Stimulated activated CD8-positive, alpha-beta memory T cell treated with anti-CD3 and anti-CD28 coated beads, Interleukin-7, amount 100 ng/mL, for 24 hours (primary cell): ENCODE measurements around the gene PTCD2.
A peak's percentile ranks its signal among the peaks of the same experiment; 100 is the strongest.
"Not testable (repeated sequence)": the region's sequence is repeated elsewhere in the genome, so short reads cannot be mapped to it uniquely, and the experiment has no call there.

Experiments used
- DNase-seq: peaks from one replicate; pipeline ENCODE4 v3.0.0-alpha.2; 2020; ENCODE audit warnings: low read depth

Gene PTCD2

DNA sequence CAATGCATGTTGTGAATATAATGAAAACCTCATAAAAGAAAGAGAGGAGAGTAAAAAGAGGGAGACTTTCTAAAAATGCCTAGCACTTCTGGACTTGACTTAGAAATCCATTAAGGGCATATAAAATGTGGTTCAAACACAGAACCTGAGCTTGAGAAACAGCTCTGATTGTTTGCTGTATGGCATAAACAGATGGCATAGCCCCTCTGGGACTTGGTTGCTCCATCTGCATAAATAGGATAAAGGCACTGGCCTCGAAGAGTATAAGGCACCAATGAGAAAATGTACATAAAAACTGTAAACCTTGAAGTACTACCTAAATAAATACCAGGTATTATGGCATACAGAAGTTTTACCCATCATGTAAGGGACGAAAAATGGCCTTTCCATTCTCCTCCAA is 23.9 kb upstream of the PTCD2 start:
- DNase-seq = no peak

DNA sequence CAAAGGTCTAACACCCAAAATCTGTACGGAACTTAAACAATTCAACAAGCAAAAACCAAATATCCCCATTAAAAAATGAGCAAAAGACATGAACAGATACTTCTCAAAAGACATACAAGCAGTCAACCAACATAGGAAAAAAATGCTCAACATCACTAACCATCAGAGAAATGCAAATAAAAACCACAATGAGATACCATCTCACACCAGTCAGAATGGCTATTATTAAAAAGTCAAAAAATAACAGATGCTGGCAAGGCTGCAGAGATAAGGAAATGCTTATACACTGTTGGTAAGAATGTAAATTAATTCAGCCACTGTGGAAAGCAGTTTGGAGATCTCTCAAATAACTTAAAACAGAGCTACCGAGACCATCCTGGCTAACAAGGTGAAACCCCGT is 22.0 kb upstream of the PTCD2 start:
- DNase-seq = not testable (repeated sequence)

GRCh38 chr5:72298711-72299110 is 21.5 kb upstream of the PTCD2 start:
- DNase-seq = no peak

- no peak for DNase-seq
These were observed 19.4 kb upstream of the PTCD2 start for GRCh38 chr5:72300590-72301339.

DNA sequence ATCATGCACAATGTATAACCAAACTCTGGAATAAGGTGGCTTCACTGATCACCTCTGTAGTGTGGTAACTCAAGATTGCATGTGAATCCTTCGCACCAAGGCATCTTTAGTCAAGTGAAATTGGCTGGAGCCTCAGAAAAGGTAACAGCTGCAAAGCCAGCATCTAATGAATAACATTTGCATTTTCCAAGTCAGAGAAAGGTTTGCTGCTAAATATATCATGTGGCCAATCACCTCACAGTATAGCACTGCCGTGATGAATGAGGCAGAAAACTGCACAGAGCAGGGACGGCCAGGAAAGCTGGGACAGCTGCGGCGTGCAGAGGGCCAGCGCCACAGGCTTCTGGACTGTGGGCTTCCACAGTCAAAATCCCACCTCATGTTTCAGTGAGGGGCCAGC is 18.6 kb upstream of the PTCD2 start:
- no peak for DNase-seq

DNA sequence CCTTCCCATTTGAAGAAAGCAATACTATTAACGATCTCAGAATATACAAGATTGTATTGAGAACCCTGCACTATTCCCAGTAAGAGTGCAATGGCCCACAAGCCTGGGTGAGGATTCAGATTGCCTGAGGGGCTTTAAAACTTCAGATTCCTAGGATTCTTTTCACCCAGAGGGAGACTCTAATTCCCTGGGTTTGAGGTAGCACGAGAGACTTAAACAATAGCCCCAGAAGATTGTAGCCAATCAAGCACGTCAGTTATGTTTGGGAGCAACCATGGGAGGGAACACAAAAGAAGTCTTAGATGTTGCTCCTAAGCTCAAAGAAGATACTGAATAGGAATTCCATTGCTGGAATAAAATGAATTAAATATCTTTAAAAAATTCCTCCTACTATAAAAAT is 18.0 kb upstream of the PTCD2 start:
- no peak for DNase-seq

DNA sequence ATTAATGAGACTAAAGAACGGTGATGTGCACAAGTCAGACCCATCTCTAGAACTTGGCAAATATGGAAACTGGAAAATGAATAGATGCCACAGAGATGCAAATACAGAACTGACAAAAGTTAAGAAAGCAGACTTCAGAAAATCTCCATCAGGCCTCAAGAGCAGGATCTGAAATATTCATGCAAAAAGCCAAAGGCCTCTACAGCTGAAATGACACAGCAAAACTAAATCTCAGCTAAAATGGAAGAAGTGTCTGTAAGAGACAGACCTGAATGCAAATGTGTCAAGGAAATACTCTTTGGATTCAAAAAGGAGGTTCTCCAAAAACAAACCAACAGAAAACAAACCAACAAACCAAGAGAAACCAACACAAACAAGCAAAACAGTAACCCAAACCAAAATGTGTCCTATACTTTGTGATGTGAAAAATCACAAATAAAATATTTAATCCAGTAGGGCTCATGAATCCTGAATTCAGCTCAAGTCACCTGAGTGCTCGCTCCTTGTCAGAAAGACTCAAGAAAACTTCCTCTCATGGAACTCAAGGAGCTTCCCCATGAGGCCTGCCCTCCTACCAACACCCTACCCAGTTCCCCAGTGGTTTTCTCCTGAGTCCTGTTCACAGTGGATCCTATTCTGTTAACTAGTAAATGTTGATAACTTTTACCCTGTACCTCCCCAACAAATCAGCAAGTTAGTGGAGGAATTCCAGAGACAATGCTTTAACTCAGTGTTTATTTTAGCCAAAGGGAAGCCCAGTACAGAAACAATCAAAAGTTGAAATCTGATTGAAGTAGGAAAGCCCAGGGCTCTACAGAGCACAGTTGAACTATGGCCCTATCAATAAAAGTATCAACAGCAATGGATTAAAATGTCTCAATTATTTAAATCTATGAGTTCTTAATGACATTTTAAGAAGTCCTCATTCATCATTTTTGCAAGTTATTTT is 14.7 kb upstream of the PTCD2 start:
- no peak for DNase-seq

DNA sequence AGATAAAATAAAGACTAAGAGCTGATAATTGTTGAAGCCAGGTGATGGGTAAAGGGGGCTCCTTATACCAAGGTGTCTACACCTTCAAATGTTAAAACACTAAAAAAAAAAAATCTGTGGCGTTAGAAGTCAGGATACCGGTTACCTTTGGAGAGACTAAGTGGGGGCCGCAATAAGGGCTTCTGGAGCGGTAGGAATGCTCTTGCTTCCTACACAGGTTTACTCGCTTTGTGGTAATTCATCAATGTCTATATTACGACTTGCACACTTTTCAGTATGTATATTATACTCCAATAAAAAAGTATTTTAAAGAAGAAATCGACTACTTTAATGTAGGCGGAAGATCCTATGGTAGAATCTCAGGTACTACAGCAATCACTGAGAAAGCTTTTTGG is 12.6 kb upstream of the PTCD2 start:
- DNase-seq = no peak

DNA sequence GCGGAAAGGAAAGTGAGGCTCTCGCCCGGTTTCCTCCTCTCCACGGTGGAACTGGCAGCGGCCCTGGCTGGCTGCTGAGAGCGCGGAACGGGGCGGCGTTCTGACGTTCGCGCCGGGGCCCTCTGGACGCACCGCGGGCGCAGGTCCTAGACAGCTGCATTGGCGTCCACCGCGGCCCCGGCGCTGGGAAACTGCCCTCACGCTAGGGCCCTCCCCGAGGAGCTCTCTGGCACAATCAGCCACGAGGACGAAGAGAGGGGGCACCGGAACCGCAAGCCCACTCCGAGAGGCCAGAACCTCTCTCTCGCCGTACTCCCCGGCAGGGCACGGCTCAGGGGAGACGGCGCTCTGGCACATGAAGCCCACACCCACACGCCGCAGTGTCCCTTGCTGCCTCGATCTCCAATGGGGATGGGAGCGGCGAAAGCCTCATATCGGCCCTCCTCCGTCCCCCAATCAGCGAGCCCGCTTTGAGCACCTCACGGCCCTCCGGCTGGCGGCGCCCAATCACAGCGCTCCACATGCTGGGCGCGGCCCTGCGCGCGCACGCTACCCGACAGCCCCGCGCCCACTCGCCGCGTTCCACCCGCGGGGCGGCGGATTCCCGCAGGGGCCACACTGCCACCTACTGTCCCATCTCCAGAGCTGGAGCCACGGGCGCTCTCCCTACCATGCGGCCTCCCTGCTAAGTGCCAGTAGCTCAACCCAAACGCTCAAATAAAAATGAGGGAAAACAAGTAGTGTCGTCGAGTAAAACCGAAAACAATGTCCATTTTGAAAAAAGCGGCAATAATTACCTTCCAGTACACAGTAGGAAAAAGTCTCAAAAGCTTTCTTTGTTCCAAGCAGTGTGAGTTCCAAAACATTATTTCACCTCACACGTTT is 12.0 kb upstream of the PTCD2 start:
- DNase-seq = peak; percentile 92

DNA sequence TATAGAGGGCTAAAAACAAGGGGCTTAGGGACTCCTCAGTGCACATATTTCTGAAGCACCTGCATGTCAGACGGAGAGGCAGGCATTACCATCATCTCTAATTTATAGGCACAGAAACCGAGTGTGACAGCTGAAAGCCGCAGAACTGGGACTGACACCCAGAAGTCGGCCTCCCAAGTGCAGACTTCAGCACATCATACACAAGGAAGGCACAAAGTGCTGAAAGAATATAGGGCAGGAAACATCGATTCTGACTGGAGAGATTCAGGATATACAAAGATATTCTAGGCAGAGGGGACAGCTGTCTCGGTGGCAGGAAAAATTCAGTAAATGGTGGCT is 11.4 kb upstream of the PTCD2 start:
- DNase-seq = no peak

- no peak for DNase-seq
These were observed 7.0 kb upstream of the PTCD2 start for GRCh38 chr5:72313141-72313540.

DNA sequence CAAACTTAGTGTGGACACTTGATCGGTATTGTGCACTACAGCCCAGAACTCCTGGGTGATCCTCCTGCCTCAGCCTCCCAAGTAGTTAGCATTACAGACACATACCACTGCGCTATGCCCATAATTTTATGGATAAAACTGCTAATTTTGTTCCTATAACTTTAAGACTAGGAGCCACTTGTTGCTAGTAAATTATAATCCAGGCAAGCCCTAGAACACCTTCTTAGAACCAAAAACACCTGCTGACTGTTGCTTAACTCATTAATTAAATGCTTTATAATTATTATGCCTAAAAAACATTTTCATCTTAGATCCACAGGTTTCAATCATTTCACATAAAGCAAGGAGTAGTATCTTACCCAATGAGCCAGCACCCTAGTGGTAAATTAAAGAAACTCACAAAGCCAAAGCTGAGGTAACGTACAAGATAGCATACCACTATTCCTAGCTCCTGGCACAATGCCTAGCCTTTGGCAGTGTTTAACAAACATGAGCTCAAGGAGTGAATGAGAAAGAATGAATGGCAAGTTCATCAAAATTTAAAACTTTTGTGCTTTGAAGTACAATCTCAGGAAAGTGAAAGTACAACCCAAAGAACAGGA is 5.5 kb upstream of the PTCD2 start:
- DNase-seq = no peak

GRCh38 chr5:72319435-72319975 is 668 bp upstream of the PTCD2 start:
- DNase-seq = not testable (repeated sequence)

GRCh38 chr5:72324189-72324825 is 4.1 kb downstream of the PTCD2 start:
- no peak for DNase-seq

- no peak for DNase-seq
These were observed 5.6 kb downstream of the PTCD2 start for GRCh38 chr5:72325566-72326305.

DNA sequence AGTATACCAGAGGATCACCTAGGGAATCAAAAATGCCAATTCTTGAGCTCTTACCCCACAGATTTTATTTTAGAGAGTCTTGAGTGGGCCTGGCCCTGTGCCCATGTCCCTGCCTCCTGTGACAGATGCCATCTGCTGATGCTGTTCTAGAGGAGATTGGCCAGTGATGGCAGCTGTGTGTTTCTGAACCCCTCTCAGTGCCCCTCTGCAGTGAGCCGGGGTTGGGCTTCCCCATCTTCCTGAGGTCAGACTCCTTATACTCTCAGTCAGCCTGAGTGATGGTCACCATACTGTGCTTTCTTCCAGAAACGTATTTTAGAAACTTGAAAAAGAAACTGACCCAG is 6.1 kb downstream of the PTCD2 start:
- DNase-seq = no peak

DNA sequence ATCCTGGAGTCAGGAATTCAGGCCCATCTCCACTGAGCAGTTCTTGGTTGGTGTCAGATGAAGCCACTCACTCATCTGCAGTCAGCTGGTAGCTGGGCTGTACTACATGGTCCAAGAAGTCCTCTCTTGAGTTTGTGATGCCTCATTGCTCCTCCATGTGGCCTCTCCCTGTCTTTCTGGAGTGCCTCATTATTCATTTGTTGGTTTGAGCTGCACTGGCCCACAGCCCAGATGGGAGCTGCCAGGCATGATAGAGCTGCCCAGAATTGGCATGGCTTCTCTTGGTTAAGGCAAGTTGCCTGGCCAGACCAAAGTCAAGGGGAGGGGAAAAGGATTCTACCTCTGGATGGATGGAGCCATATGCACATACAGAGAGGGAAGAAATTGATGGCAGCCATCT is 8.0 kb downstream of the PTCD2 start:
- no peak for DNase-seq

GRCh38 chr5:72330712-72331111 is 10.5 kb downstream of the PTCD2 start:
- DNase-seq = no peak

DNA sequence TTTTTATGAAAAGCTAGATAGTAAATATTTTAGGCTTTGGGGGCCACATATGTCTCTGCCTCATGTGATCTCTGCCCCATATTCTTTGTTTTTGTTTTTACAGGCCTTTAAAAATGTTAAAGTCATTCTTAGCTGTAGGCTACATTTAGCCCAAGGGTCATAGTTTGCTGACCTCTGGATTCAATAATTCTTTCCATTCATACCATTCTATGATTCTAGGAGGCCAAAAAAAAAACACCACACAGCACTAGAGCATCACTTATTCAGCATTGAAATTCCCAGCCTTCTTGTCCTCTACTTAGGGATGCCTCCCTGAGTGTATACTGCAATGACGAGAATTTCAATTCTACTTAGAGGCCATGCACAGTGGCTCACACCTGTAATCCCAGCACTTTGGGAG is 17.0 kb downstream of the PTCD2 start:
- no peak for DNase-seq

DNA sequence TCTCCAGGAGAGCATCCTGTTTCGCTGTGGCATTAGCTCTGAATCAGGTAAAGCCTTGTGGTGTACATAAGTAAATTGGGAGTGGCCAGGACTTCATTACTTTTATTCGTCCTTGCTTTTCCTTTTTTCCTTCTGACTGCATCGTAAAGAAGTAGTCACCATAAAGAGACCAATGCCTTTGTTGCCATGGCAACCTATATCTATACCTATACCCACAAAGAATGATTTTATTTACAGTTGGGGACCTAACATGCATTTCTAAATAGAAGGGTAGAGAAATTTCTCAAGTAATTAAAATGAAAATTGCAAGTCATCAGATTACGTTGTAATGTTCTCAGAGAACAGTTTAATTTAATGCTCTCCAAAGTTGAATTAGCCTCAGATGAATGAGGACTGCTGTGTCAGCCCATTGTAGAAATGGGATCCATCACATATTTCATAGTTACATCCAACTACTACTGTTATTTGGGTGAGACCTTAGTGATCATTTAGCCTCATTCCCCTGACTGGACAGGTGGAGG is 18.6 kb downstream of the PTCD2 start:
- no peak for DNase-seq
